GM12873 (cell line): ENCODE data around the gene DNAH14.

Source experiments
- TF ChIP-seq, protein P1 (sequence below): IDR thresholded peaks from 2 replicates; pipeline ENCODE4 v1.5.1; 2012; ENCODE audit warnings: low read depth, mild to moderate bottlenecking, moderate library complexity, low read length, control low read depth; ENCODE audit not compliant: insufficient read depth; ENCODE audit errors: missing control alignments

The DNAH14 gene

DNA sequence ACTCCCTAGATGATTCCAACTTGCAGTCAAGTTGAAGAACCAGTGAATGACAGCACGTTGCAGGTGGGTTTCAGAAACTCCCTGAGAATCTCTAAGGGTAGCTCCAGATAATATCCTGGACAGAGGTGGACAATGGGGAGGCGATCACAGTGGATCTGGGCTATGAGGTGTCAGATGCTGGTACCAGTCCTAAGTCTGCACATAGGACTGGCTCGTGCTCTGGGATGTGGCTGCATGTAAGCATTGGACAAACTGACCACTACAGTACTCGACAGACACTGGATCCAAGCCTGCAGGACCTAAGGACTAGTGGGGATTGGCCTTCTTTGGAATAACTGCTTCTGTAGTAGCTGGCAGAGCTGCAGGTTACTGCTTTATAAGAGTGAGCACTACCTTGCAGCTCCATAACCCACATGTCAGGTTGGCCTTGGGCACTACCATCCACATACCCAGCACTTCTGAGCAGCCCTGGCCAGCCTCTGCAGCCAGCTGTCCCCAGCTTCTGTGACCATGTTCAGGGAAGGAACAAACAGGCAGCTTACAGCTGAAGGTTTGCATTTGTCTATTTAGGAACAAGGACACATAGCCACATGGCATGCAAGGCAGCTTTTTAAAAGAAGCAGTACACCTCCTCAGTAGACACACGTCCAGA is 33.2 kb upstream of the DNAH14 start:
- TF ChIP-seq, protein P1, sequence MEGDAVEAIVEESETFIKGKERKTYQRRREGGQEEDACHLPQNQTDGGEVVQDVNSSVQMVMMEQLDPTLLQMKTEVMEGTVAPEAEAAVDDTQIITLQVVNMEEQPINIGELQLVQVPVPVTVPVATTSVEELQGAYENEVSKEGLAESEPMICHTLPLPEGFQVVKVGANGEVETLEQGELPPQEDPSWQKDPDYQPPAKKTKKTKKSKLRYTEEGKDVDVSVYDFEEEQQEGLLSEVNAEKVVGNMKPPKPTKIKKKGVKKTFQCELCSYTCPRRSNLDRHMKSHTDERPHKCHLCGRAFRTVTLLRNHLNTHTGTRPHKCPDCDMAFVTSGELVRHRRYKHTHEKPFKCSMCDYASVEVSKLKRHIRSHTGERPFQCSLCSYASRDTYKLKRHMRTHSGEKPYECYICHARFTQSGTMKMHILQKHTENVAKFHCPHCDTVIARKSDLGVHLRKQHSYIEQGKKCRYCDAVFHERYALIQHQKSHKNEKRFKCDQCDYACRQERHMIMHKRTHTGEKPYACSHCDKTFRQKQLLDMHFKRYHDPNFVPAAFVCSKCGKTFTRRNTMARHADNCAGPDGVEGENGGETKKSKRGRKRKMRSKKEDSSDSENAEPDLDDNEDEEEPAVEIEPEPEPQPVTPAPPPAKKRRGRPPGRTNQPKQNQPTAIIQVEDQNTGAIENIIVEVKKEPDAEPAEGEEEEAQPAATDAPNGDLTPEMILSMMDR: no peak

GRCh38 chr1:224897529-224898327 is 31.7 kb upstream of the DNAH14 start:
- TF ChIP-seq, protein P1: no peak

- TF ChIP-seq, protein P1: no peak
Observed at GRCh38 chr1:224898937-224899336, 30.5 kb upstream of the DNAH14 start.

- TF ChIP-seq, protein P1: no peak
Observed at GRCh38 chr1:224900062-224900630, 29.3 kb upstream of the DNAH14 start.

DNA sequence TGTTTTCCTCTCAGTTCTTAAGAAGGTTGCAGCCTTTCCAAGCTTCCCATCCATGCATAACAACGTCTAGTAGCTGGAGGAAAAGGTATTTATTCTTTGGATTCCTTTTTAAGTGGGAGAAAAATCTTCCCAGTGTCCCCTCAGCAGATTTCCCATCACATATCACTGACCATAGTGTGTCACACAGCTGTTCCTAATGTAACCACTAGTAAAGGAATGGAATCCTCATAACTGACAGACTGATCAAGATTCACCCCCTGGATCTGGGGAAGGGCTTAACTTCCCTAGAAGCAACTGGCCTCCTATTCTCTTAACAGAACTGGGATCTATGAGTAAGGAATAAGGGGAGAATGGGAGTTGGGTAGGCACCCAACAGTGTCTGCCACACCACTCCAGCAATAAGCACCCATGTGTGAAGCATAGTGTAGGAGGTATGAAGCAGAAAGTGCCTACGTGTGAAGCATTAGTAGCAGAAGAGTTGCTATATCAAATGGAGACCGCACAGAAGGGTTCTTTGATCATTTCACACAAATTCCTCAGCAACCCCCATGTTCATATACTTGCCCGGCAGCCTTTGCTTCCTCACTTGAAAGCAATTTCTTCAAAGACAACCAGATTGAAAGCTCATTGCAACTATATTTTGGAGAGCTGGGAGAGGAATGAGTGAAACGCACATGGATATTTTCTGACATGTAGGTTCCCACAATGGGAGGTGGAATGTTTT is 28.2 kb upstream of the DNAH14 start:
- TF ChIP-seq, protein P1: no peak

DNA sequence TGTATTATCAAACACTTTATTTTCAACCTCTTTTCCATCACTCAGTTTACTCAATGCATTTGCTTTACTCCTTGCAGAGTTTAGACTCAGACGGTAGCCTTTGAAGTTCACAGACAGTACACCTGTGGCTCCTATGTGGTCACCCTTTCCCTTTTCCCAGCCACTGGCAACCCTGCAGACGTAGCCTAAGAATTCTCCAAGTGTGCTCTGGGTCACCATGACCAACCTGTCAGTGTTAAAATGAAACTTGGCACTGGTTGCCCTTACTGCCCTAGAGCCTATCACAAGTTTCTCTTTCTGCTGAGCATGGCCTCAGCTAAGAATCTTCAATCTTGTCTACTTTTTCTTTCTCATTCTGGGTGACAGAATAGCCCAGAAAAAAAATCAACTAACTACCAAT is 25.5 kb upstream of the DNAH14 start:
- TF ChIP-seq, protein P1: no peak

- TF ChIP-seq, protein P1: no peak
Observed at GRCh38 chr1:224906340-224906739, 23.1 kb upstream of the DNAH14 start.
